RWPE2 (cell line): ENCODE data around the gene TMIGD3.
A peak's percentile ranks its signal among the peaks of the same experiment; 100 is the strongest.

Source experiments
- ATAC-seq: fragments of 200-7000 bp; cut with Tn5 transposase; 3 replicates; pipeline ENCODE4 v1.9.1; 2021; ENCODE audit warnings: low read depth
- DNase-seq: peaks from one replicate; pipeline ENCODE4 v3.0.0-alpha.2; 2020; ENCODE audit warnings: low spot score
- H3K27ac ChIP-seq: fragments of 450-650 bp; 2 replicates; pipeline ENCODE4 v1.5.1; 2017; ENCODE audit warnings: mild to moderate bottlenecking; ENCODE audit not compliant: poor library complexity, severe bottlenecking
- H3K27me3 ChIP-seq: fragments of 250-450 bp; sonication (Bioruptor Pico); 2 replicates; pipeline ENCODE4 v1.5.1; 2021; ENCODE audit warnings: mild to moderate bottlenecking, moderate library complexity; ENCODE audit not compliant: insufficient read depth, poor library complexity, severe bottlenecking
- H3K36me3 ChIP-seq: fragments of 250-450 bp; sonication (Bioruptor Pico); 2 replicates; pipeline ENCODE4 v1.5.1; 2020; ENCODE audit warnings: low read depth, mild to moderate bottlenecking, moderate library complexity
- H3K4me1 ChIP-seq: fragments of 250-450 bp; sonication (Bioruptor Pico); 2 replicates; pipeline ENCODE4 v1.5.1; 2021; ENCODE audit warnings: mild to moderate bottlenecking, moderate library complexity; ENCODE audit not compliant: insufficient read depth, poor library complexity, severe bottlenecking
- H3K4me3 ChIP-seq: fragments of 250-450 bp; sonication (Bioruptor Pico); 2 replicates; pipeline ENCODE4 v1.5.1; 2021; ENCODE audit warnings: mild to moderate bottlenecking, moderate library complexity; ENCODE audit not compliant: severe bottlenecking
- H3K9me3 ChIP-seq: fragments of 250-450 bp; sonication (Bioruptor Pico); 2 replicates; pipeline ENCODE4 v1.5.1; 2021; ENCODE audit warnings: mild to moderate bottlenecking, moderate library complexity; ENCODE audit not compliant: severe bottlenecking
- TF ChIP-seq, protein P1 (sequence below): fragments of 450-650 bp; IDR thresholded peaks from one replicate; pipeline ENCODE4 v1.5.1; 2017; ENCODE audit warnings: mild to moderate bottlenecking, moderate library complexity; ENCODE audit not compliant: poor library complexity, severe bottlenecking

Gene TMIGD3

DNA sequence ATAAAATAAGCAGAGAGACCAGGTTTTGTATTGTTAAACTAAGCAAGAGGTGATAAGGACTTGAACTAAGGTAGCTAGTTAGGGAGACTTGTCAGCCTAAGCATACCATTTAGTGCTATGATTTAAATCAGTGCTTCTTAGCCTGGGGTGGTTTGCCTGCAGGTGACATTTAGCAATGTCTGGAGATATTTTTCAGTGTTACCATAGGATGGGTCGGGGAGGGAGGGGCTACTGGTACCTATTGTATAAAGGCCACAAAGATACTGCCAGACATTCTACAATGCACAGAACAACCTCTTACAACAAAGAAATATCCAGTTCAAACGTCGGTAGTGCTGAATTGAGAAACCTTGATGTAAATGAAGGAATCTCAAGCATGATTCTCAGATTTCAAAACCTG lies 50.9 kb downstream of the TMIGD3 start:
- peaks cover 68% of the 10 kb centered on the region for H3K36me3 ChIP-seq
- peaks cover 9% of the 10 kb centered on the region for H3K4me1 ChIP-seq
- no peak for ATAC-seq
- H3K4me3 ChIP-seq: no peak overlapping the region
- no peak overlapping the region for H3K27ac ChIP-seq
- no peaks in the 10 kb centered on the region for H3K9me3 ChIP-seq
- DNase-seq: no peak
- H3K27me3 ChIP-seq: no peaks in the 10 kb centered on the region
- TF ChIP-seq, protein P1, sequence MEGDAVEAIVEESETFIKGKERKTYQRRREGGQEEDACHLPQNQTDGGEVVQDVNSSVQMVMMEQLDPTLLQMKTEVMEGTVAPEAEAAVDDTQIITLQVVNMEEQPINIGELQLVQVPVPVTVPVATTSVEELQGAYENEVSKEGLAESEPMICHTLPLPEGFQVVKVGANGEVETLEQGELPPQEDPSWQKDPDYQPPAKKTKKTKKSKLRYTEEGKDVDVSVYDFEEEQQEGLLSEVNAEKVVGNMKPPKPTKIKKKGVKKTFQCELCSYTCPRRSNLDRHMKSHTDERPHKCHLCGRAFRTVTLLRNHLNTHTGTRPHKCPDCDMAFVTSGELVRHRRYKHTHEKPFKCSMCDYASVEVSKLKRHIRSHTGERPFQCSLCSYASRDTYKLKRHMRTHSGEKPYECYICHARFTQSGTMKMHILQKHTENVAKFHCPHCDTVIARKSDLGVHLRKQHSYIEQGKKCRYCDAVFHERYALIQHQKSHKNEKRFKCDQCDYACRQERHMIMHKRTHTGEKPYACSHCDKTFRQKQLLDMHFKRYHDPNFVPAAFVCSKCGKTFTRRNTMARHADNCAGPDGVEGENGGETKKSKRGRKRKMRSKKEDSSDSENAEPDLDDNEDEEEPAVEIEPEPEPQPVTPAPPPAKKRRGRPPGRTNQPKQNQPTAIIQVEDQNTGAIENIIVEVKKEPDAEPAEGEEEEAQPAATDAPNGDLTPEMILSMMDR: no peak

DNA sequence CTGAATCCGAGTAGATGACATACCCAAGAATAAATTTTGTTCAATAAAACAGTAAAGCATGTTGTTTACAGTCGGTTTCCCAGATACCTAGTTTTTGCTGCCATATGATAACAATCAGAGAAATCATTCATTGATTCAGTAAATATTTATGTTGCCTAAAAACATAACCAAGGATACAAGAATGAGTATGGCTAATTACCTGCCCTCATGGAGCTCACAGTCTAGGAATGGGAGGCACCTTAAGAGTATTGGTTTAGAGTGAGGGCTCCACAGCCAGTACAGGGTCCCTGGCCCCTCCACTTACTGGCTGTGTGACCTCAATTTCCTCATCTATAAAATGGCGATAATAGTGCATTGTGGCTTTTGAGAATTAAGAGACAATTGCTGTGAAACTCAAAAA lies 53.2 kb downstream of the TMIGD3 start:
- Histone ChIP-seq H3K27me3 (no peaks in the 10 kb centered on the region), H3K4me1 (peaks cover 18% of the 10 kb centered on the region), H3K4me3 (peak overlapping the region; percentile 80), H3K27ac (peak overlapping the region; percentile 49), H3K9me3 (no peaks in the 10 kb centered on the region), H3K36me3 (peaks cover 66% of the 10 kb centered on the region)
- DNase-seq (no peak), ATAC-seq (no peak)
- TF ChIP-seq, protein P1: no peak

DNA sequence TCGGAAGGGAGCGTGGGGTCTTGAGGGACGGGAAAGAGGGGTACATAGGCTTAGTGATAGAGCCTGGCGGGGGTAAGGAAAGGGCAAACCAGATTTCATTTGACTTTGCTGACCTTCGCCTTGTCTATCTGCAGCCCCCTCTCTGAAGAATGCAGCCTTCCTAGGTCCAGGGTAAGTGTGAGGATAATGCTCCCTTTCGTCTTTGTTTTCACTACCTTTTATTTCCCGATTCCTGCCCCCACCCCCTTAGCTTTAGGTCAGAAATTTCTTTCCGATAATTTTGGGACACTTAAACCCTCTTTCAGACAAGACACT lies 53.8 kb downstream of the TMIGD3 start:
- DNase-seq (no peak), ATAC-seq (no peak; the same call in 2 of the 3 replicates)
- H3K36me3 ChIP-seq: peaks cover 66% of the 10 kb centered on the region
- no peaks in the 10 kb centered on the region for H3K9me3 ChIP-seq
- peak overlapping the region; percentile 80 for H3K4me3 ChIP-seq
- peak overlapping the region; percentile 49 for H3K27ac ChIP-seq
- TF ChIP-seq, protein P1: no peak
- peaks cover 18% of the 10 kb centered on the region for H3K4me1 ChIP-seq
- no peaks in the 10 kb centered on the region for H3K27me3 ChIP-seq

DNA sequence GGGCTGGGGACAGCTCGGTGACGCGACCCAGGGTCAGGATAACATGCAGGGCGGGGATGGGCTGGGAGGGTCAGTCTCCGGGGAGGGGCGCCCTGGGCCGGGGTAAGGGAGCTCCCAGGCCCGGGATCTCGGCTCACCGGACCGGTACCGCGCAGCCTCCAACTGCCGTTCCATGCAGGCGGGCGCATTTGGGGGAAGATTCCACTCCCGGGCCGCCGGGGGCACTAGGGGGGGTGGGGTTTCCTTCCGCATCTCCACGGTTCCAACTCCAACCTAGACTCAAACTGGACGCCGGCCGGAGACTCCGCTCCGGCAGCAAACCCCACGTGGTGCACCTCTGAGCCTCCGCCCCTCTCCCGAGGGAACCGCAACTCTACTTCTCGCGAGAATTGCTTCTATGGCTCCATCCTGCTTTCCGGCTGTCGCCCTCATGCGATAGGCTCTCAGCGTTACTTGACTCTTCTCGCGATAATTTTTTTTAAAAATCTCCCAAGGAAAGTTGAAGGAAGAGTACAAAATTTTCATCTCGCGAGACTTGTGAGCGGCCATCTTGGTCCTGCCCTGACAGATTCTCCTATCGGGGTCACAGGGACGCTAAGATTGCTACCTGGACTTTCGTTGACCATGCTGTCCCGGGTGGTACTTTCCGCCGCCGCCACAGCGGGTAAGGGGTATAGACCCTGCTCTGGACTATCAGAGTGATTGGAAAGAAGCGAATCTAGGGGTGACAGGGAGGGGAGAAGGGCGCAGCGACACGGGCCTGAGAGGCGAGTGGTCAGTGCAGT lies 54.3 kb downstream of the TMIGD3 start, which contains the start of the genes ATP5PB and WDR77:
Gene ATP5PB, plus strand, starts transcription at position 547 of the 785 bp plus-strand sequence. Its CDS starts 78 bp downstream, at position 625.
Gene WDR77, minus strand, starts transcription at position 339 of the 785 bp plus-strand sequence. Its CDS starts 87 bp downstream, at position 252.
- H3K36me3 ChIP-seq: peaks cover 66% of the 10 kb centered on the region

More for the DNA sequence above, 54.3 kb downstream of the TMIGD3 start, which contains the start of the genes ATP5PB and WDR77:
- H3K27ac ChIP-seq: peak within 1 kb of the TSS; percentile 49
- H3K4me3 ChIP-seq: peak within 1 kb of the TSS; percentile 80
- peaks cover 18% of the 10 kb centered on the region for H3K4me1 ChIP-seq
- no peaks in the 10 kb centered on the region for H3K9me3 ChIP-seq
- TF ChIP-seq, protein P1: no peak
- H3K27me3 ChIP-seq: no peaks in the 10 kb centered on the region
- DNase-seq: peak; percentile 93
- ATAC-seq: peak; percentile 89
